GM23248 (cell line): ENCODE results near the gene LRIG1.

Experiments
- EZH2 ChIP-seq: fragments of 200-600 bp; sonication (generic); IDR thresholded peaks from 2 replicates; pipeline ENCODE4 v1.6.1; 2018; ENCODE audit warnings: antibody characterized with exemption, mild to moderate bottlenecking; ENCODE audit not compliant: insufficient read depth, poor library complexity, severe bottlenecking
- EZH2phosphoT487 ChIP-seq: fragments of 200-600 bp; sonication (generic); IDR thresholded peaks from 2 replicates; pipeline ENCODE4 v1.6.1; 2018; ENCODE audit warnings: antibody characterized with exemption, moderate library complexity, mild to moderate bottlenecking, low read depth; ENCODE audit not compliant: insufficient read depth

- no peak for TF ChIP-seq EZH2phosphoT487
- no peak for TF ChIP-seq EZH2
Observed at GRCh38 chr3:66470285-66470684, 30.5 kb downstream of the LRIG1 start.
